Stimulated activated CD8-positive, alpha-beta memory T cell treated with anti-CD3 and anti-CD28 coated beads, Interleukin-12 subunit alpha, Interleukin-12 subunit beta, amount 100 ng/mL, for 1 hour (primary cell): ENCODE measurements around the gene ADAM22.

Source experiments
- DNase-seq: peaks from one replicate; pipeline ENCODE4 v3.0.0-alpha.2; 2020; ENCODE audit warnings: low read depth

ADAM22 gene

GRCh38 chr7:87961754-87962153 lies 27.7 kb downstream of the ADAM22 start:
- no peak for DNase-seq

DNA sequence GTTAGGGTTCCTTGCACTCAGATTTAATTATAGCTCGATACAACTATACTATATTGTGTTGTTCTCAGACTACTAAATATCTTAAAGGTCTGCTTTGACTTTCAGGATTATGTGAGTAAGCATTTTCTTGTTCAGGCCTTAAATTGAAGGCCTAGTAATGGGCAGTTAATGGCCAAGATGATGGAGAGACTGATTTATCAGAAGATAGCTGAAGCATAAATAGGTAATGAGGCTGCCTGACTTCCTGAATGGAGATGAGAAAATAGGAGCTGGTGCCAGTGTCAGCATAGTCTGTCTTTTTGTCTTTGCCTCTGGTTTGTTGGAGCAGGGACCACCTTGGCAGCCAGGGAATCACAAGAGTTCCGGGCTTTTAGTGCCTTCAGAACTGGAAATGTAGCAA lies 32.2 kb downstream of the ADAM22 start:
- DNase-seq, result no peak

DNA sequence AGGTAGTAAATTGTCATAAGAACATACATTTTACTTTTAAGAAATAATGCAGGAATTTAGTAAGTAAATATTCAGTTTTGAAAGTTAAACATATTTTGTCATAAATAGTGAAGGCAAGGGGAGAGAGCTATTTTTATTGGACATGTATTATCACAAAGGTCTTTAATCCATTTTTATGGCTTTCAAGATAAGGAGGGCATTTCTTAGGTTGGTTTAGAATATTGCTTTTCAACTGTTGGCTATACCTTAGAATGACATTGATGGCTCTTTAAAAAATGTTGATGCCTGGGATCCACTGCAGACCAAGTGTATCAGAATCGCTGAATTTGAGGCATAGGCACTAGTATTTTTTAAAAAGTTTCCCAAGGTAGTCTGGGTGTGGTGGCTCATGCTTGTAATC lies 34.0 kb downstream of the ADAM22 start:
- no peak for DNase-seq

- no peak for DNase-seq
These were observed 48.1 kb downstream of the ADAM22 start for GRCh38 chr7:87982116-87982515.

DNA sequence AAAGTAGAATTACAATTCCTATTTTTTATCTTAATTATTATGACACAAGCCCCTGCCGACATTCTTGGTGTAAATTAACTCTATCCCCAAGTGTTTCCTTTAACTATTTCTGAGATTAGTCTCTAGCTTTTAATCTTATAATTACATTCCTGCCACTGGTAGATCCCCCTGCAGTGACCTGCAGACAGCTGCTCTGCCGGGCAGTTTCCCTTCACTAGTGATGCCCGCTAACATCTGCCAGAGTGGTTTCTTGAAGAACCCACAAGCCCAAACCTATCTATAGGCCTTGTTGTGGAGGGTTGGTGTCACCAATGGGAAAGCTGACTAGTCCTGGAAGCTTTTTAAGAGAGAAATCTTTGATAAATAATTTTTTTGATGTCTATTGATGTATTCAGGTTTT lies 50.0 kb downstream of the ADAM22 start:
- DNase-seq, result no peak

- DNase-seq, result no peak
These were observed 59.2 kb downstream of the ADAM22 start for GRCh38 chr7:87993269-87993668.

GRCh38 chr7:87999261-87999660 lies 65.2 kb downstream of the ADAM22 start:
- DNase-seq, result no peak

GRCh38 chr7:88001744-88002530 lies 67.9 kb downstream of the ADAM22 start:
- no peak for DNase-seq

DNA sequence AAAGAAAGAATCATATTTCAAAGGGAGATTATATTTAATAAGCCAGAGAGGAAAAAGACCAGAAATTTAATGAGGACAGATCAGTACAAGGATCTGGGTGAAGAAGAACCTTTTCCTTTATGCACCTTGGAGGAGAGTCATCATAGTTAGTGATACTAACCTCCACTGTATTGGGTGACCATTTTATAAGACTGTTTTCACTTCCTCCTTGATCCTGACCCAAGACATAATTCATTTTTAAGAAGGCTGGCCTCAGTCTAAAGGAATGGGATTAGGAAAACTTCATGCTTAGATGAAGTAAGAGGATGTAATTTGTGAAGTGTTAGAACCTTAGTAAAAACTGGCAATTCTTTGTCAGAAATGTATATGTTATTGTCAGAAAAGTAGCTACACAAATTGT lies 68.6 kb downstream of the ADAM22 start:
- no peak for DNase-seq

- DNase-seq, result no peak
These were observed 69.5 kb downstream of the ADAM22 start for GRCh38 chr7:88003581-88003980.

- no peak for DNase-seq
These were observed 71.1 kb downstream of the ADAM22 start for GRCh38 chr7:88005191-88005590.

DNA sequence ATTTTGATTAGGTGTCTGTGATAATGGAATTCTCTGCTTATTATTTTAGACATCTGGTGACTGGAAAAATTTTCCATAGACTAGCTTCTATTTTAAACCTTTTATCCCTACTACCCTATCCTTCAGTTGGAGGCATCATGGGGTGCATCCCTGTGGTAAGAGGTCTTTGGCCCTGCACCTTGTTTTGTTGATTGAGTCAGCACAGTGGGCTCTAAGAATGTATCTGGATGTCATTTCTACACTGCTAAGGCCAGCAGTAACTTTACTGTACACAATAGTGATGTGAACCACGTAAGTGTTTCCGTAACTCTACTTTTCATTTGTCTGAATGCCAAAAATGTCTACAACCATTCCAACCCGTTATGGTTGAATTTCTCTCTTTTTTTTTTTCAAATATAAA lies 75.6 kb downstream of the ADAM22 start:
- no peak for DNase-seq

GRCh38 chr7:88012086-88012485 lies 78.0 kb downstream of the ADAM22 start:
- no peak for DNase-seq

DNA sequence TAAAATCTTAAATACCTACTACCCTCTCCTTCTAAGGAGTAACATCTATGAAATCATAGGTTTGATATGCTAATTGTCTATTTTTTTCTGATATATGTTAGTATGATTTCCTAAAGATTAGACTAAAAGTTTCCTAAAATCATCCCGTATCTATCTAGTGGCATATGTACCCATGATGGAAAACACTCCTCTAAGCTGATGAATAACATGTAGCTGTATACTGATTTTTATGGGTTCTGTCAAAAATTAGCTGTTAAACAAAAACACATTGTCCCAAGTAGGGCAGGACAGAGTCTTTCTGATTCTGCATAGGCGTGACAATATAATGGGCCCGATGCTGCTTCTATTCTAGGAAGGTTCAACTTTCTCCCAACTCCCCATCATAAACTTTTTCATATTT lies 79.9 kb downstream of the ADAM22 start:
- DNase-seq, result no peak

DNA sequence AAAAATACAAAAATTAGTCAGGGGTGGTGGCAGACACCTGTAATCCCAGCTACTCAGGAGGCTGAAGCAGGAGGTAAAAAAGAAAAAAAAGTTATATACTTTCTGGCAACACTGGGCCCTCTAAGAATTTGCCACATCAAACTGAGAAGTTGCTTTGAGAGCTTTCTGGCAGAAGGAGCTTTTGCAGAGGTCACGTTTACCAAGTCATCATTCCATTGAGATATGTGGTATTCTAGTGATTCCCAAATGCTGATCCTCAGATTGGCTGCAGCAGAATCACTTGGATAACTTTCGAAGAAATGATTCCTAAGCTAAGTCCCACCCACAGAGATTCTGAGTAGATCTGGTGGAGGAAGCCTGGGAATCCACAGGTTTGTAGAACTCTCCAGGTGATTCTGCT lies 80.5 kb downstream of the ADAM22 start:
- DNase-seq, result no peak

DNA sequence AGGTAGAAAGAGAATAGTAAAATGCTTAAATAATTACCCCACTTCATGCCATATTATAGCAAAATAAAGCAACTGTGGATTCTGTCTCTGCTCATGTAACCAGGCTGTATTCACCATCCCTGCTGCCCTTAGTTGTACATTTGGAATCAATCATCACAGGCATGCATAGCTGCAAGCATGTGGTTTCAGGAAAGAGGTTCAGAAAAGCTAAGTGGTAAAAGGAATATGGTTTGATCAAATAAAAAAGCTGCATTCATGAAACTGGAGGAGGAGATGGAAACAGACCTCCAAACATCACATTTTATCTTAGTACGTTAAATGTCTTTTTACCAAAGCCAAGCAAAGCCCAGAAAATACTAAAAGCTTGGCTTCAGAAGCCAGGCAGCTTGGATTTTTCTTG lies 81.3 kb downstream of the ADAM22 start:
- no peak for DNase-seq

DNA sequence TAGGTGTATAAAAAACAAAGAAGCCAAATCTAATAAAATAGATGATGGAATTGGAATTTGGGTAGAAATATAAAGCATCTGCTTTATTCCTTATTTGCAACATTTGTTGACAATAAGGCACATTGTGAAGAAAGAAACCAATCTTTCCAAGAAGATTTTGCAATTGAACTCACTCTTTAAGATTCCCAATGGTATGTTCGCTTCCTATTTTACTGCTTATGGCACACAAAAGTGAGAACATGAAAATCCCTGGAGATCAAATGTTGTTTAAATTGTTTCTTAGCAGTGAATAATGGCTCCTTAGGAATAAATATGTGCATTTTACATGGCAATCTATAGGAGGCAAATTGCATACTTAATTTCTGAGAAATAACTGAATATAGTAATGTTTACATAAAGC lies 84.5 kb downstream of the ADAM22 start:
- no peak for DNase-seq

DNA sequence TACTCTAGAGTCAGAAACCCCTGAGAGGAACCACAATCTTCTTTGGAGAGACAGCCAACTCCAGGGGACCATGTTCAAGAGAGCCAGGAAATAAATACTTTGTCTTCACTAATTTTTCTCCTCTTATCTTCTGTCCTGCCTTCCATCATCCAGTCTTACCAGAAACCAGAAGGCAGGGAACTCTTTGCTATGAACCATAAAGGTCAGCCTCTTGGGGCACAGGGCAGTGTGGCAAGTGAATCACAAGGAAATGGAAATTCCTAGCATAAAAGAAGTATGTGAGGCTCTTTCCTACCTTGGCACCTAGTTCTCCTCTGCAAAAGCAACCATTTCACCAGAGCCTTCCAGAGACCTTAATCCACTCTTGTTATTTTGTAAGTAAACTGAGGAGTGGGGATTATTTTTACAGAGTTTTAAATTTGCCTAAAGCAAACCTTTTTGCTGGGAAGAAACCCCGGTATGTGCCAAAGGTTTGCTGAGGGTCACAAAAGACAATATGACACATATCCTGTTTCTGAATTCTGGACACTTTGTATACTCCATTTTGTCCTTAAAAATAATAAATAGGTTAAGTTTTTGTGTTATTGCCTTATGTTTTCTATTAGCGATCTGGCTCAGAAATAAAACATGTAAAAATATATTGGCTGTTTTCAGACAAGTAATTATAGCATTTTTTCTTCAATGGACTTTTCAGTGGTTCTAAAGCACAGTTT lies 87.1 kb downstream of the ADAM22 start:
- DNase-seq, result no peak

DNA sequence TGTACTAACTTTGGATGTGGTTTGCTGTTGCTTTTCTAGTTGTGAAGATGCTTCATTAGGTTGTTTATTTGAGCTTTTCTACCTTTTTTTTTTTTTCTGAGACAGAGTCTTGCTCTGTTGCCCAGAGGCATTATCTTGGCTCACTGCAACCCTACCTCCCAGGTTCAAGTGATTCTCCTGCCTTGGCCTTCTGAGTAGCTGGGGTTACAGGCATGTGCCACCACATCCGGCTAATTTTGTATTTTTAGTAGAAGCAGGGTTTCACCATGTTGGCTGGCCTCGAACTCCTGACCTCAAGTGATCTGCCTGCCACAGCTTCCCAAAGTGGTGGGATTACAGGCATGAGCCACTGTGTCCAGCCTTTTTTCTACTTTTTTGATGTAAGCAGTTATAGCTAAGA lies 93.7 kb downstream of the ADAM22 start:
- no peak for DNase-seq

DNA sequence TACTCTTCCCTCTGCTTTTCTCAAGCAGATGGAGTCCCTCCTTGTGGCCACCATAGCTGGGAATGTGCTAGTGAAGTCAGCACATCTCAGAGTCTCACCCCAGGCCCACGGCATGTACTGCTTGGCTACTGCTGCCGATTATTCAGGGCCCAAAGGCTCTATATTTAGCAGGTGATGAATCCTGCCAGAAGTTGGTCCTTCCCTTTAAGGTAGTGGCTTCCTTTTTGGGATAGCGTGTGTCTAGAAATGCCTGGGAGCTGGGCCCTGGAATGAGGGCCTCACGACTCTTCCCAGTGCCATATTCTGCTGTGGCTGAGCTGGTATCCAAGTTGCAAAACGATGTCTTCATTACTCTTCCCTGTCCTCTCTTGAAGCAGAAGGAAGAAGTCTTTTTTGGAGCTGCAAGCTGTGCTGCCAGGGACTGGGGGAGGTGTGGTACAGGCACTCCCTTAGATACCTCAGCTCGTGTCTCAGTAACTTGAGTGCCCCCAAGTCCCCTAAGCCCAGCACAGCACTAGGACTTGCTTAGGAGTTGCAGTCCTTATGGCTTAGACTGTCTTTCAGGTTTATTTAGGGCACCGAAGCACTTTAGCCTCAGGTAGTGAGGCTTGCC lies 100.1 kb downstream of the ADAM22 start:
- DNase-seq, result no peak

- DNase-seq, result no peak
These were observed 103.0 kb downstream of the ADAM22 start for GRCh38 chr7:88037050-88037449.

GRCh38 chr7:88040694-88041093 lies 106.6 kb downstream of the ADAM22 start:
- no peak for DNase-seq

DNA sequence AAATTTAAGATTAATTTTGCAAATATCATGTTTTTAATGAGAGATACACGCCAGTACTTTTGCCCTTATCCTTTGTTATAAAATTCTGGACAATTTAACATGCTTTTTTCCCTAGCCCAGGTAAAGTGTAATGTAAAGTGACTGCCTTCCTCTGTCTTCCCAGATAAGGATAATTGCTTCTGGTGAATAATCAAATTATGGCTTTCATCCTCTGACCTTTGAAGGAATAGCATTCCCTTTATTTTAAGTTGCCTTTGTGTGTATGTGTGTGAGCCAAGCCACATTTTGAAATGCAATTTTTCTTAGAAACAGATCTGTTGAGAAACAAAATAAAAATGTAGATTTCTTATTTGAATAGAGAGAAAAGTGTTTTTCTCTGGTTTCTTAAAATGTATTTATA lies 107.5 kb downstream of the ADAM22 start:
- DNase-seq, result no peak
